IPS-20b (cell line): Measurements from ENCODE around the gene PYURF.

Experiments
- H3K27ac ChIP-seq: one replicate; pipeline ENCODE4 v1.5.1; 2013; ENCODE audit warnings: low read length
- H3K27me3 ChIP-seq: 2 replicates; pipeline ENCODE4 v1.6.1; 2013; ENCODE audit warnings: mild to moderate bottlenecking, low read length, inconsistent platforms; ENCODE audit not compliant: insufficient read depth
- H3K36me3 ChIP-seq: 2 replicates; pipeline ENCODE4 v1.6.1; 2013; ENCODE audit warnings: low read depth, mild to moderate bottlenecking, inconsistent platforms, low read length, moderate library complexity; ENCODE audit not compliant: insufficient read depth
- H3K4me1 ChIP-seq: 2 replicates; pipeline ENCODE4 v1.6.1; 2013; ENCODE audit warnings: mild to moderate bottlenecking, control low read depth, inconsistent platforms, low read length, moderate library complexity; ENCODE audit not compliant: insufficient read depth
- H3K4me3 ChIP-seq: 2 replicates; pipeline ENCODE4 v1.5.1; 2013; ENCODE audit warnings: mild to moderate bottlenecking, low read length, inconsistent platforms
- H3K9ac ChIP-seq: 2 replicates; pipeline ENCODE4 v1.6.1; 2013; ENCODE audit warnings: low read depth, mild to moderate bottlenecking, inconsistent platforms, low read length, moderate library complexity
- H3K9me3 ChIP-seq: 2 replicates; pipeline ENCODE4 v1.6.1; 2013; ENCODE audit warnings: mild to moderate bottlenecking, low read depth, low read length, inconsistent platforms; ENCODE audit not compliant: insufficient read depth

The PYURF gene

GRCh38 chr4:88528861-88529260 lies 5.3 kb upstream of the PYURF start:
- Histone ChIP-seq H3K9ac (no peak overlapping the region), H3K4me3 (no peak overlapping the region), H3K27me3 (no peaks in the 10 kb centered on the region), H3K27ac (no peak overlapping the region), H3K36me3 (no peaks in the 10 kb centered on the region), H3K4me1 (peaks cover 15% of the 10 kb centered on the region; the same call in 1 of the 2 replicates), H3K9me3 (no peaks in the 10 kb centered on the region)

DNA sequence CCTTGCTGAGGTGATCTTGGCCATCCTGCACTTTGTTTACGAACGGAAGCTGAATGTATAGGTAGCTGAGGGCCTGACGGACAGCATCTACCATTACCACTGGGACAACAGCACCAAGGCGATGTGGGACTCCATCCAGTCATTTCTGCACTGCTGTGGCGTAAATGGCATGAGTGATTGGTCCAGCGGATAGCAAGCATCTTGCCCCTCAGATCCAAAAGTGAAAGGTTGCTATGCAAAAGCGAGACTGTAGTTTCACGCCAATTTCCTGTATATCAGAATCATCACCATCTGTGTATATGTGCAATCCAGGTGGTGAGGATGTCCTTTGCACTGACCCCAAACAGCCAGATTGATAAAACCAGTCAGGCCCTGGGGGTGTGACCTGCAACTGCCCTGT lies 4.2 kb upstream of the PYURF start:
- Histone ChIP-seq H3K27ac (no peak overlapping the region), H3K9ac (no peak overlapping the region), H3K36me3 (no peaks in the 10 kb centered on the region), H3K4me3 (no peak overlapping the region), H3K9me3 (no peaks in the 10 kb centered on the region), H3K4me1 (peaks cover 6% of the 10 kb centered on the region; the same call in 1 of the 2 replicates), H3K27me3 (no peaks in the 10 kb centered on the region)

- no peak overlapping the region for H3K27ac ChIP-seq
- no peaks in the 10 kb centered on the region for H3K9me3 ChIP-seq
- H3K27me3 ChIP-seq, result no peaks in the 10 kb centered on the region
- peaks cover 14% of the 10 kb centered on the region for H3K4me1 ChIP-seq
- no peak overlapping the region for H3K4me3 ChIP-seq
- no peak overlapping the region for H3K9ac ChIP-seq
- H3K36me3 ChIP-seq, result peaks cover 5% of the 10 kb centered on the region
Measured at GRCh38 chr4:88526221-88526815, 2.7 kb upstream of the PYURF start.

DNA sequence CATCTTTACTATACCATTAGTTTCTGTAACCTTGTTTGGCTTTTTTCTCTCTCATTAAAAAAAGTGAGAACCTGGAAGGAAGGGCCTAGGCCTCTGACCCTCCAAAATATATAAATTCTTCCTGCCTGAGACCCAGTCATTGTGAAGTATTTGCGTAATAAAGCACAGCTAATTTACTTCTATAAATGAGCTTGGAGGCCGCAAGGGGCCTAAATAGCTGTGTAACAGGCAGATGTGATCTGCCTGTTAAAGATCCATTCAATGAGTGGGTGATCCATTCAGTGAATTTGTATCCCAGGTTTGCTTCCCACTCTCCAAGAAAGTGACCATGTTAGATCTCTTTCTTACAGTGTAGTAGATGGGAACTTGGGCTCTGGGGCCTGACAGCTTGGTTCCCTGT lies 595 bp upstream of the PYURF start:
- Histone ChIP-seq H3K4me1 (peaks cover 14% of the 10 kb centered on the region), H3K4me3 (peak overlapping the region; percentile 83), H3K27ac (peak overlapping the region; percentile 27), H3K9me3 (no peaks in the 10 kb centered on the region), H3K27me3 (no peaks in the 10 kb centered on the region), H3K36me3 (peaks cover 21% of the 10 kb centered on the region), H3K9ac (peak overlapping the region; percentile 93)

DNA sequence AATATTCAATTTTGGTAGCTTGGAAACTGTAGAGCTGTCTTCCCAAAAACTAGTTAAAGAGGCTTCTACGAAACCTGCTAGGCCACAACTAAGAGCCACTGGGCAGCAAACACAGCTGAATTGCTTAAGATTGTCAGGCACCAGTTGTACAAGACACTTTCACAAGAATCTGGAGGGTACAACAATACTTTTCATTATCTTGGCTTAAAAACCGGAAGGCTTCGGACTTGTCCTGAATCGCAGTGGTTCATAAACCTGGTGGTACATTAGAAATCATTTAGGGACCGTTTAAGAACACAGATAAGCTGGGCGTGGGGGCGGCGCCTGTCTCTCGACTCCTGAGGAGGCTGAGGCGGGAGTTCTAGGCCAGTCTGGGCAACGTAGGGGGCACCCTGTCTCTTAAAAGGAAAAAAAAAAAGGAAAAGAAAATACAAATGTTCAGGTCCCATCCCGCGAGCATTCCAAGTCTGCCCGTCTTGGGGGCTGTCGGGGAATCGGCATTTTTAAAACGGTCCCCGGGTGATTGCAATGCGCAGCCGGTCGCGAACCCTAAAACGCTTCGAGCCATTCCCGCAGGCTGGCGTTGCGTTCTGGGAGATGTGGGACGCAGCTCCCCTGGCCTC lies 763 bp downstream of the PYURF start:
- H3K4me1 ChIP-seq, result peaks cover 14% of the 10 kb centered on the region
- H3K36me3 ChIP-seq, result peaks cover 21% of the 10 kb centered on the region
- H3K4me3 ChIP-seq, result peak overlapping the region; percentile 83
- H3K9ac ChIP-seq, result peak overlapping the region; percentile 93
- H3K9me3 ChIP-seq, result no peaks in the 10 kb centered on the region
- H3K27me3 ChIP-seq, result no peaks in the 10 kb centered on the region
- H3K27ac ChIP-seq, result peak overlapping the region; percentile 55

- Histone ChIP-seq H3K9me3 (no peaks in the 10 kb centered on the region), H3K27me3 (no peaks in the 10 kb centered on the region), H3K9ac (no peak overlapping the region), H3K4me1 (peaks cover 9% of the 10 kb centered on the region), H3K36me3 (peaks cover 21% of the 10 kb centered on the region), H3K4me3 (no peak overlapping the region), H3K27ac (no peak overlapping the region)
Measured at GRCh38 chr4:88518911-88519310, 4.7 kb downstream of the PYURF start.

- H3K4me1 ChIP-seq, result peaks cover 8% of the 10 kb centered on the region
- no peaks in the 10 kb centered on the region for H3K27me3 ChIP-seq
- no peak overlapping the region for H3K9ac ChIP-seq
- no peaks in the 10 kb centered on the region for H3K9me3 ChIP-seq
- H3K4me3 ChIP-seq, result no peak overlapping the region
- peaks cover 21% of the 10 kb centered on the region for H3K36me3 ChIP-seq
- H3K27ac ChIP-seq, result no peak overlapping the region
Measured at GRCh38 chr4:88517825-88518224, 5.8 kb downstream of the PYURF start.

GRCh38 chr4:88516746-88517145 lies 6.8 kb downstream of the PYURF start:
- Histone ChIP-seq H3K27ac (no peak overlapping the region), H3K9ac (no peak overlapping the region), H3K4me1 (peaks cover under 1% of the 10 kb centered on the region; the same call in 1 of the 2 replicates), H3K9me3 (no peaks in the 10 kb centered on the region), H3K27me3 (no peaks in the 10 kb centered on the region), H3K36me3 (peaks cover 20% of the 10 kb centered on the region), H3K4me3 (no peak overlapping the region)

DNA sequence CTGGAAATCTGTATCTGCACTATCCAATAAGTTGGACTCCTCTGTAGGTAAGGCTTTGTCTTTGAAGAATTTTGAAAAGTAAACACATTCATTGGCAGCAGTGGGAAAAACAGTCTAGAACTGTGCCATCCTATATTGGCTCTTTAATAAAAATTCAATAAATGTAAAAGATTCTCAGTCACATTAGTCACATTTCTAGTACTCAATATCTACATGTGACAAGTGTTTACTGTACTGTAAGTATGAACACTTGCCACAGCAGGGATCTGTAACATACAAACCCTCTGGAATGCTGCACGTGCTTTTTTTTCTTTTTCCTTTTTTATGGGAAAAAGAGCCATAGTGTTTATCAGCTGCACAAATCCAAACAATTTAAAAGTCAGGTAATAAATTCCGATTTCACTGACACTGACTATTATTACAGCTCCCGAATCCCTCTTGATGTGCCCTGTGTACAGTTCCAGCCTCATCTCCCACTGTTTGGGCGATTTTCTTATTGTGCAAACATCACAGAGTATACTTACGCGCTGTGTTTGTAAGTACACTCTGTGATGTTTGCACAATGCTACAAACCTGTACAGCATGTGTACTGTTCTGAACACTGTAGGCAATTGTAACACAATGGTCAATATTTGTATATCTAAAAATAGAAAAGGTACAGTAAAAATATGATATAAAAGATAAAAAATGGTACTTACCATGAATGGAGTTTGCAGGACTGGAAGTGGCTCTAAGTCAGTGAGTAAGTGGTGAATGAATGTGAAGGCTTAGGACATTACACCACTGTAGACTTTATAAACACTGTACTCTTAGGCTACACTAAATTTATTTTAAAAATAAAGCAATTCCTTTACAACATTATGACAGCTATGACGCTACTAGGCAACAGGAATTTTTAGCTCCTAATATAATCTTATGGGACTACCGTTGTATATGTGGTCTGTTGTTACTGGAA lies 8.7 kb downstream of the PYURF start:
- no peak overlapping the region for H3K4me3 ChIP-seq
- peaks cover under 1% of the 10 kb centered on the region; the same call in 1 of the 2 replicates for H3K36me3 ChIP-seq
- no peak overlapping the region for H3K9ac ChIP-seq
- no peaks in the 10 kb centered on the region for H3K9me3 ChIP-seq
- H3K27ac ChIP-seq, result no peak overlapping the region
- no peaks in the 10 kb centered on the region for H3K4me1 ChIP-seq
- H3K27me3 ChIP-seq, result no peaks in the 10 kb centered on the region

DNA sequence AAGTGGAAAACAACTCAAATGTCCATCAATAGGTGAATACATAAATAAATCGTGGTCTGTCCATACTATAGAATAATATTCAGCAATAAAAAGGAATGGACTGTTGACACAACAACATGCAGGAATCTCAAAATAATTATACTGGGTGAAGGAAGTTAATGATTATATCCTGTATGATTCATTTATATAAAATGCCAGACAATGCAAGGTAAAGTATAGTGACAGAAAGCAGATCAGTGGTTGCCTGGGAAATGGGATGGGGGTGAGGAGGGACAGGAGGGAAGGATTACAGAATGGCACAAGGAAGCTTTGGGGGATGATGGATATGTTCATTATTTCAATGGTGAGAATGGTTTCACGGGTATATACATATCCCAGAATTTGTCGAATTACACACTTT lies 12.3 kb downstream of the PYURF start:
- Histone ChIP-seq H3K36me3 (no peaks in the 10 kb centered on the region), H3K9ac (no peak overlapping the region), H3K27me3 (no peaks in the 10 kb centered on the region), H3K9me3 (no peaks in the 10 kb centered on the region), H3K27ac (no peak overlapping the region), H3K4me3 (no peak overlapping the region), H3K4me1 (no peaks in the 10 kb centered on the region)

GRCh38 chr4:88503344-88503743 lies 20.2 kb downstream of the PYURF start:
- Histone ChIP-seq H3K36me3 (no peaks in the 10 kb centered on the region), H3K9me3 (no peaks in the 10 kb centered on the region), H3K4me3 (no peak overlapping the region), H3K27me3 (no peaks in the 10 kb centered on the region), H3K9ac (no peak overlapping the region), H3K27ac (no peak overlapping the region), H3K4me1 (no peaks in the 10 kb centered on the region)
